Natural killer cell (primary cell): ENCODE results near the gene PHACTR1. TPM values are rescaled to one million over a fixed set of nuclear protein-coding genes. Genes with fewer than 3 reads are reported as not detected.

Experiments
- ATAC-seq, 3 donors: fragments of 150-1000 bp in 2 of 3; fragments of 200-7000 bp in 1 of 3; cut with Tn5 transposase; 1 replicate in 1 of 3; 2 replicates in 2 of 3; pipeline ENCODE4 v1.10.0; 2021; ENCODE audit warnings: mild to moderate bottlenecking in 2 of 3, moderate library complexity in 2 of 3
- DNase-seq, 2 donors: peaks; one replicate each; pipeline versions ENCODE4 v3.0.0 to v3.0.0-alpha.2; 2013 to 2021; ENCODE audit warnings: mixed read lengths in 1 of 2
- H3K27ac ChIP-seq: one replicate; pipeline ENCODE4 v1.5.1; 2013; ENCODE audit warnings: mild to moderate bottlenecking, low read length
- H3K27me3 ChIP-seq: one replicate; pipeline ENCODE4 v1.6.1; 2013; ENCODE audit warnings: low read length; ENCODE audit not compliant: control insufficient read depth, insufficient read depth
- H3K36me3 ChIP-seq: one replicate; pipeline ENCODE4 v1.6.1; 2013; ENCODE audit warnings: low read length; ENCODE audit not compliant: control insufficient read depth, insufficient read depth
- H3K4me1 ChIP-seq: one replicate; pipeline ENCODE4 v1.6.1; 2013; ENCODE audit warnings: low read length; ENCODE audit not compliant: control insufficient read depth, insufficient read depth
- H3K4me3 ChIP-seq: one replicate; pipeline ENCODE4 v1.5.1; 2013; ENCODE audit warnings: low read length
- H3K9me3 ChIP-seq: one replicate; pipeline ENCODE4 v1.6.1; 2013; ENCODE audit warnings: low read length; ENCODE audit not compliant: control insufficient read depth, insufficient read depth
- H3K27ac Mint-ChIP-seq, 2 donors: one replicate each; pipeline ENCODE4 v1.8.0; 2022; ENCODE audit warnings: mild to moderate bottlenecking in 2 of 2, mixed read lengths in 2 of 2, moderate library complexity in 1 of 2
- H3K27me3 Mint-ChIP-seq, 2 donors: one replicate each; pipeline ENCODE4 v1.8.0; 2022; ENCODE audit warnings: low read depth in 2 of 2, mixed read lengths in 2 of 2
- H3K36me3 Mint-ChIP-seq: one replicate; pipeline ENCODE4 v1.8.0; 2022; ENCODE audit warnings: mixed read lengths
- H3K4me1 Mint-ChIP-seq, 2 donors: one replicate each; pipeline ENCODE4 v1.8.0; 2022; ENCODE audit warnings: mixed read lengths in 2 of 2
- H3K4me3 Mint-ChIP-seq: one replicate; pipeline ENCODE4 v1.8.0; 2022; ENCODE audit warnings: mild to moderate bottlenecking, moderate library complexity, mixed read lengths
- H3K9me3 Mint-ChIP-seq, 2 donors: one replicate each; pipeline ENCODE4 v1.8.0; 2022; ENCODE audit warnings: mixed read lengths in 2 of 2
- CTCF ChIP-seq: fragments of 200-600 bp; IDR thresholded peaks from one replicate; pipeline ENCODE4 v1.8.0; 2022; ENCODE audit warnings: antibody characterized with exemption
- WGBS: methylation state at CpG from one replicate; pipeline ENCODE4 v1.1.7; 2013; ENCODE audit warnings: missing lambda C conversion rate; ENCODE audit not compliant: insufficient coverage; 5-methylcytosine and 5-hydroxymethylcytosine counted together
- intact Hi-C: fragments of 100-400 bp; cut with micrococcal nuclease; formaldehyde crosslinking; loops from one replicate; pipeline ENCODE4 v1.14.2; 2022
- total RNA-seq, 4 donors: library from RNA; stranded (reverse); fragments of 120-200 nt in 1 of 4; gene quantifications; one replicate each; pipeline versions ENCODE4 v1.2.3 to v1.2.4, GENCODE V29; 2013 to 2022

PHACTR1 gene
- total RNA-seq, 3 donors from 2014 or later (not counting 1 experiment from before 2014, with no cell fraction given), result 5.2 to 19.0 (median 5.4) TPM

GRCh38 chr6:12958052-12958706, 241.6 kb downstream of the PHACTR1 start:
- H3K4me3 Mint-ChIP-seq, result peak overlapping the region; percentile 87
- 30% methylated on average over 9 of the region's 9 CpGs for WGBS
- H3K36me3 Mint-ChIP-seq, result no peaks in the 10 kb centered on the region

GRCh38 chr6:12961761-12962160, 245.2 kb downstream of the PHACTR1 start:
- Histone ChIP-seq H3K36me3 (no peaks in the 10 kb centered on the region), H3K27me3 (peaks cover 10% of the 10 kb centered on the region), H3K27ac (no peak overlapping the region), H3K9me3 (no peaks in the 10 kb centered on the region), H3K4me1 (peaks cover 12% of the 10 kb centered on the region), H3K4me3 (no peak overlapping the region)
- H3K27me3 Mint-ChIP-seq, result peaks cover 21 to 29% of the 10 kb centered on the region in 2 donors
- H3K27ac Mint-ChIP-seq, result no peak overlapping the region
- no peak for TF ChIP-seq CTCF
- WGBS, result 72% methylated on average over 3 of the region's 4 CpGs
- intact Hi-C loops, result no loop called here
- ATAC-seq (no peak), DNase-seq (no peak)
- no peaks in the 10 kb centered on the region for H3K9me3 Mint-ChIP-seq
- H3K4me3 Mint-ChIP-seq, result no peak overlapping the region
- peaks cover 19 to 24% of the 10 kb centered on the region in 2 donors for H3K4me1 Mint-ChIP-seq
- no peaks in the 10 kb centered on the region for H3K36me3 Mint-ChIP-seq

More at GRCh38 chr6:12958052-12958706, 241.6 kb downstream of the PHACTR1 start:
- no peak for TF ChIP-seq CTCF
- no peak for DNase-seq
- Histone ChIP-seq H3K36me3 (no peaks in the 10 kb centered on the region), H3K9me3 (no peaks in the 10 kb centered on the region), H3K4me1 (peaks cover 16% of the 10 kb centered on the region), H3K27ac (no peak overlapping the region), H3K27me3 (peaks cover 14% of the 10 kb centered on the region), H3K4me3 (no peak overlapping the region)
- ATAC-seq, result no peak
- Mint-ChIP-seq H3K4me1 (peaks cover 24 to 35% of the 10 kb centered on the region in 2 donors), H3K27me3 (peaks cover 29 to 42% of the 10 kb centered on the region in 2 donors), H3K9me3 (no peaks in the 10 kb centered on the region), H3K27ac (no peak overlapping the region)
- intact Hi-C loops, result no loop called here

- Mint-ChIP-seq H3K9me3 (no peaks in the 10 kb centered on the region), H3K4me3 (no peak overlapping the region)
These were observed 246.0 kb downstream of the PHACTR1 start for GRCh38 chr6:12962529-12962928.

More at GRCh38 chr6:12962529-12962928, 246.0 kb downstream of the PHACTR1 start:
- Histone ChIP-seq H3K27ac (no peak overlapping the region), H3K4me3 (no peak overlapping the region), H3K4me1 (peaks cover 8% of the 10 kb centered on the region), H3K27me3 (peaks cover 6% of the 10 kb centered on the region), H3K36me3 (no peaks in the 10 kb centered on the region), H3K9me3 (no peaks in the 10 kb centered on the region)
- no peak for TF ChIP-seq CTCF
- intact Hi-C loops, result no loop called here
- H3K36me3 Mint-ChIP-seq, result no peaks in the 10 kb centered on the region
- 70% methylated on average over 1 of the region's 1 CpG for WGBS
- peaks cover 16 to 17% of the 10 kb centered on the region in 2 donors for H3K4me1 Mint-ChIP-seq
- ATAC-seq (no peak), DNase-seq (no peak)
- peaks cover 16 to 30% of the 10 kb centered on the region in 2 donors for H3K27me3 Mint-ChIP-seq
- no peak overlapping the region for H3K27ac Mint-ChIP-seq
